HG02610 (cell line): ENCODE results near the gene PP2D1.
"Not testable (repeated sequence)": the region's sequence is repeated elsewhere in the genome, so short reads cannot be mapped to it uniquely, and the experiment has no call there.

ENCODE experiments used
- ATAC-seq: cut with Tn5 transposase; IDR thresholded peaks from one replicate; pipeline ENCODE4 v1.9.1; 2021; ENCODE audit warnings: mild to moderate bottlenecking, moderate library complexity; ENCODE audit not compliant: unreplicated experiment

PP2D1 gene

DNA sequence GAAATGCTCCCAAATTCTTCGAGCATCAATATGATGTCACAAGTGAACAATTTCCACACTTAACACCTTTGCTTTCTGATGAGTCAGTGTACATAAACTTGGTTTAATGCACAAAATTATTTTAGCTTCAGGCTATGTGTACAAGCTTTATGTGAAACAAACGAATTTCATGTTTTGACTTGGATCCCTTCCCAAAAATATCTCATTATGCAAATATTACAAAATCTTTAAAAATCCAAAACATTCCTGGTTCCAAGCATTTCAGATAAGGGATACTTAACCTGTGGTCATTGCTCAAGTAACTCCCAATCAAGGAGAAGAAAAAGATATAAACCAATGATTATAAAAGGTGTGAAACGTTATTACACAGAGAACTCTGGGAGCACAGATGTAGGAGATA lies 40.0 kb downstream of the PP2D1 start:
- no peak for ATAC-seq

DNA sequence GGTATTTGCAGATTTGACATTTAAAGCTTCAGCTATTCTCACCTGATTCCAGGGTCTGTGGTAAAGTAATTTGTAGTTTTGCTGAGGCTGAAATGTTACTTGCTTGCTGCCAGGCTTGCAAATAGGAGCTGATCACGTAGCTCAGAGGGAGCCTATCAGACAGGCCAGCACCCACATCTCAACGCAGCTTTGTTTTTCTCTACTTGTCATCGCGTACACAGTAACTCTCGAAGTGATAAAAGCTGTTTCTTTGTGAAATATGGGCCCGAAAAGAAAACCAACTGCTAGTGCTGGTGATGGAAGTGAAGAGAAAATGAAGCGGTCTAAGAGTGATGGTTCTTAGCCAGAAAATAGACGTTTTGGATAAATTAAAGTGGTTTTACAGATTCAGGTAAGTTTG lies 41.7 kb downstream of the PP2D1 start:
- ATAC-seq, result no peak

DNA sequence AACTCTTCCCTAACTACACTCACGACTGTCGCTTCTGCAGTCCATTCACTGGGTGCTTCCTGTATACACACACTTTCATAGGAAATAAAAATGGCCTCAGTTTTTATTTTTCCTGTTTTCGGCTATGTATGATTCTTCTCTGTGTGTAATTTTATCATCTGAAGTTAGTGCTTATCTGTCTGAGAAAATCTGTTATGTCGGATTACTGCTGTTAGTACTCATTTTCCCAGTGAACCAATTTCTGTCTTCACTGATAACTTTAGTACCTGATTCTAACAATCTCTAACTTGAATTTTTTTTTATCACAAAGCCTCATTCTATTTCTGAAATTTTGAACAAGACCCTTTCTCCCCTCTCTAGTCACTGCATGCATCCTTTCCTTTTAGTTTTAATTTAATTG lies 44.3 kb downstream of the PP2D1 start:
- no peak for ATAC-seq

DNA sequence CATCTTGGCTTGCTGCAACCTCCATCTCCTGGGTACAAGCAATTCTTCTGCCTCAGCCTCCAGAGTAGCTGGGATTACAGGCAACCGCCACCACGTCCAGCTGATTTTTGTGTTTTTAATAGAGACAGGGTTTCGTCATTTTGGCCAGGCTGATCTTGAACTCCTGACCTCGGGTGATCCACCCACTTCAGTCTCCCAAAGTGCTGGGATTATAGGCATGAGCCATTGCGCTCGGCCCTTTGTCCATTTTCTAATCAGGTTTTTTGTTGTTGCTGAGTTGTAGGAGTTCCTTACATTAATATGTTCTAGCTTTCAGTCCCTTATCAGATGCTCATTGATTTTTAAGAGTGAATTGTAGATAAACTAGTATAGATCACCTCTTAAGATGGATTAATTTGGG lies 44.9 kb downstream of the PP2D1 start:
- ATAC-seq, result no peak

DNA sequence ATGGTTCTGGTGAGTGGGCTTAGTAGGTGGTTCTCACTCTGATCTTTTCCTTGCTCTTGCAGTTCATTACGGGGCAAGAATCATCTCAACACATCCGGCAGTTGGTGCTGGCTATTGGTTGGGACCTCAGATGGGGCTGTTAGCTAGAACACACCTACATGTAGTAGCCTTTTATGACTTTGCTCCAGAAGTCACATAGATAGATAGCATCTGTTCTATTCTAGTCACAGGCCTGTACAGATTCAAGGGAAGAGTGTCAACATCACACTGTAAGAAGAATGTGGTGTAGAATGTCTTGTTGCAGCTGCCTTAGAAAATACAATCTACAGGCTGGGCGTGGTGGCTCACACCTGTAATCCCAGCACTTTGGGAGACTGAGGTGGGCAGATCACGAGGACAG lies 50.1 kb downstream of the PP2D1 start:
- ATAC-seq, result no peak

DNA sequence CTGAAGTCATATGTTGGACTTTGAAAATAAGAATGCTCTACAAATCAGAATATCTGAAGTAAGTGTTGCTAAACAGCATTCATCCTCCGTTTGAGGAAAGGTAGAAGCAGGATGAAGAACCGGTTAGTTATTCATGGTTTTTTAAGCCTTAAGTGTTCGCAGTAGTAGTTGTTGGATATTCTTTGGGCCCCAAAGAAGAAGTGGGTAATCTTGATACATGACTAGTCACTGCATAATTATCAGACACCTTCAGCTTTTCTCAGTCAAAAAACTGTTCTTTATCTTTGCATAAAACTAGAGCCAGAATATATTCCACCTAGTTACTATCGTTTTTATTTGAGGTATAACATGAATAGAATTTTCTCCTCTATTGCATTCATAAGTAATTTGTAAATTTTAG lies 51.4 kb downstream of the PP2D1 start:
- no peak for ATAC-seq

DNA sequence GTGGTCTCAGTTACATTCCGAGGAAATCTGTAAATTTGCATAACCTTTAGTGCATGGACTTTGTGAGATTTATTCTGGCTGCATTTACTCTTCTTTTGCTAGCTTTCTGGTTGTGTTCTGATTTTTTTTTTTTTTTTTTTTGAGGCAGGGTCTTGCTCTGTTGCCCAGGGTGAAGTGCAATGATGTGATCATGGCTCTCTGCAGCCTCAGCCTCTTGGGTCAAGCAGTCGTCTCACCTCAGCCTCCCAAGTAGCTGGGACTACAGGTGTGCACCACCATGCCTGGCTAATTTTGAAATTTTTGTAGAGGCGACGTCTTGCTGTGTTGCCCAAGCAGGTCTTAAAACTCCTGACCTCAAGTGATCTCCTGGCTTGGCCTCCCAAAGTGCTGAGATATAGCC lies 52.6 kb downstream of the PP2D1 start:
- no peak for ATAC-seq

DNA sequence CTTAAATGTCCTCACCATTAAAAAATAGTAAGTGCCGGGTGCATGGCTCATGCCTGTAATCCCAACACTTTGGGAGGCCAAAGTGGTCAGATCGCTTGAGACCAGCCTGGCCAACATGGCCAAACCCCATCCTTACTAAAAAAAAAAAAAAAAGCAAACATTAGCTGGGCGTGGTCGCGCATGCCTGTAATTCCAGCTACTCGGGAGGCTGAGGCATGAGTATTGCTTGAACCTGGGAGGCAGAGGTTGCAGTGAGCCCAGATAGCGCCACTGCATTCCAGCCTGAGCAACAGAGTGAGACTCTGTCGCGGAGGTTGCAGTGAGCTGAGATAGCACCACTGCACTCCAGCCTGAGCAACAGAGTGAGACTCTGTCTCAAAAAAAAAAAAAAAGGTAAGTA lies 54.7 kb downstream of the PP2D1 start:
- ATAC-seq, result not testable (repeated sequence)

DNA sequence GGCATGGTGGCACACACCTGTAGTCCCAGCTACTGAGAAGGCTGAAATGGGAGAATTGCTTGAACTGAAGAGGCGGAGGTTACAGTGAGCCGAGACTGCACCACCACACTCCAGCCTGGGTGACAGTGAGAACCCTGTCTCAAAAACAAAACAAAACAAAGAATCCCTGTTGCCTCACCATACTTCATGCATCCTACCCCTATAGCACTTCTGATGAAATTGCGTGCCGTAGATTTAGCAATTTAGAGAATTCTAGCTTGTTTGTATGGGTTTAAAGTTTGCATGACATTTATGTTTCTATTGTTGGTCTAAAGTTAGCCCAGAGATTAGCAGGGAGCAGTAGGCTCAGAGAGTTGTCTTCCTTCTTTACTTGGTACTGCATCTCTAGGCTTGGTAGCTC lies 57.4 kb downstream of the PP2D1 start:
- no peak for ATAC-seq

DNA sequence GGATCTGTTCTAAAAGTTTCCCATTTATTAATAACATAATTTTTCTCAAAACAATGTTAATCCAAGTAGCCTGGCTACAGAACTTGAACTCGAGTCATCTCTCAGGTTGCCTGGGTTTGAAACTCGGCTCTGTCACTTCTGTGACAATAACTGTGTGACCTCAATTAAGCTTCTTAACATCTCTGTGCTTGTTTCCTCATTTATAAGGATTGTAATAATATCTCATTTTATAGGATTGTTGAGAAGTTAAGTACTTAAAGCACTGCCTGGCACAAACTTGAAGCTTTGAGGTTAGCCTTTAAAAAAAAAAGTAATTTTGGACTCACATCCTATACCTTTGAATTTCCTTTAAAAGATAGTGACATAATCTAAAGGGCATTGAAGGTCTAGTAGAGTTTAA lies 61.7 kb downstream of the PP2D1 start:
- ATAC-seq, result no peak

DNA sequence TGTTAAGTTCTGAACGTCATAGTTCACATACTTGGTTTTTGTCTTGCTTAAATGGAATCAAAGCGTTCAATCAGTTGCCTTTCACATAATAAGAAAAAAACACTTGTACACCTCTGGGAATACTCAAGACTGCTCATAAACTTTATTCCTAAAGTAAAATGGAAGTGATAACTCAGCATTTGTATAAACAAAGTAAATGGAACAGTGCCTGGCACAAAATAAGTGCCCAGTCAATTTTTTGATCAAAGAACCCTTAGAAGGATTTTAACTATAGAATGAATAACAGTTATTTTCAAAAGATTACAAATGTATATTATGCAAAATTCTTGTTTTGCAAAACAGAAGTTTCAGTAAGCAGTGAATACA lies 63.9 kb downstream of the PP2D1 start:
- no peak for ATAC-seq

DNA sequence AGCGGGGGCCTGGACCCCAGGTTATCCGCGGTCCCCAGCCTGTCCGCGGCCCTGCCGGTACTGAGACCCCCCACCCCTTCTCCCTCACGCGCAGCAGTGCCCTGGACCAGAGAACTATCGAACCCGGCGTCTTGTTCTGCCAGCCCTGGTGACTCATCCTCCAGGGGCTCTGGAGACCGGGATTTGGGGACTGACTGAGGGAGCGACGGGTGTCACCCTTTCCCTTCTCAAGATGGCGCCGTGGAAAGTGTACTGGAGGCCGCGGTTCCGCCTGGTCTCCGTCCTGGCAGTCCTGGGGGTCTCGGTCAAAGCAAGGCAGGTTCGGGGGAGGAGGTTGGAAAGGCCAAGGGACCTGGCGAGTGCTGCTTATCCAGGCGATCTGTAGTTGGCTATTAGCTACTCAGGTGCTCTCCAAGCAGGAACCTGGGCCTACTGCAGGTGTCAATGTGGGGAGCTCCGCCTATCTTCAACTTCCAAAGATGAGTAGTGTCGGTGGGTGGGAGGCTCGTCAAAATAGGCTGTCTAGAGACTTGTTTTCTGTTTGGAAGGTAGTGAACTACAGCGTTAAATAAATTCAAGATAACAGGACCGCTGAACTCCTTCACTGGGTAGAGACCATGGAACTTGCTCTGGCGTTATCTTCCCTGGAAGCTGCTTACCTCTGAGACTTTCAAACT lies 64.4 kb downstream of the PP2D1 start:
- ATAC-seq, result peak; percentile 18

DNA sequence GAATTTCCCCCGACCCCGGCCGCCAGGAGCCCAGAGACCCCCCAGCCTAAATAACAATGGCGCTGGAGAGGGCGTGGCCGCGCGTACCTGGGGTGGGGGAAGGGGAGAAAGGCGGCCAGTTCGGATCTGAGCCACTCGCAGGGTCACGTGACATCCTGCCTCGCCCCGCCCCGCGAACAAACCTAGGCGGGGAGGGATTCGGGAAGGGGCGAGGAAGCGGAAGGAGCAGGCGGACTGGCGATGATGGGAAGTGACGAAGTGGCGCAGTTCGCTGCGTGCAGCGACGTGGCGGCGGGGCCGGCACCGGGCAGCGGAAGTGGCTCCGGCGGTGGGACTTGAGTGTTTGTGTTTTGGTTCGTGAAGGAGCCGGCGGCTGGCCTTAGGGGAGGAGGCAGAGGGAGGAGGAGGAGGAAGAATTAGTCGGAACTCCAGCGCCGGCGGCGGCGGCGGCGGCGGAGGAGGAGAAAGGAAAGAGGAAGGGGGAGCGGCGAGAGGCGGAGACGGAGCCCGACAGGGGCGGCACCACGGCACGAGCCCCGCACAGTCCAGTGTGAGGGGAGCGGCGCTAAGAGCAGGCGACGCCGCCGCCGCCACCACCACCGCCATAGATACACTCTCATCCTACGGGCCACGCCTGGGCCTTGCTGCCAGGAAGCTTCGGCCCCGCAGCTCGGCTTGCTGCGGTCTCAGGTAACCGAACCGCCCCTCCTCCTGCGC lies 65.1 kb downstream of the PP2D1 start, which contains the start of gene RAB5A:
TSS of gene RAB5A (plus strand) at position 266 of the 717 bp plus-strand sequence. CDS start 3,802 bp downstream, outside the sequence.
- ATAC-seq, result peak; percentile 97

DNA sequence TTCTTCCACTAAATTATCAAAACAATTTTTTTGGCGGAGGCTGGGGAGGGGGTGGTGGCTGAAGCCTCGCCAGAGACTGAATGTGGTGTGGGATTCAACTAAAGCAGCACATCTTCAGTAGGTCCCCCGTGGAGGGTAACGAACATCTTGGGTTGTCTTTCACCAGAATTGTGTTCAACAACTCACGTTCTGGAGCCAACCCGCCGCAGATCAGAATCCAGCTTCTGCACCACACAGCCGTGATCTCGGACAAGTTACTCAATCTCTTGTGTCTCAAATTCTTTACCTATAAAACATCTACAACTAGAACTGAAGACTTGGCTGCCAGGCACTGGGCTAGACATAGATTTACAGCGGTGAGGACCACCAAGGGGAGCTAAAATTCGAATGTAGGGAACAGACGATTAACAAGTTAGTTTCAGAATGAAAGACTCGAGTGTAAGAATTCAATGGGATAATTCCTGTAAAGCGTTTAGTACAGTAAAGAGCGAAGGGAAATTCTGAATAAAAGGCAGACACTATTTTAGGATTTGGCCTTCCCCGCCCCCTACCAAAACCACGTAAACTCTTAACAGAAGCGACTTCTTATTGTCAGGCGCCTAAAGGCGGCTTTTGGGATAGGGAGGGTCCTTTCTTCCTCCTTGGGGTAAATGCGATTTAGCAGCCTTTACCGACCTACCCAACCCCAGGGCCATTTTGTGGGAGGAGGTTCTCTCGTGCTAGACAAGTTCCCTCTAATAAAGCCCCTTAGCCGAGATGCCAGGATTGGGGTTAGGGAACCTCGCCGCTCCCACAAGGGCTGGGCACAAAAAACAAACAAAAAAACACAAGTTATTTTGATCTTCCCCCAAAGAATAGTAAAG lies 65.9 kb downstream of the PP2D1 start:
- ATAC-seq, result peak; percentile 0

DNA sequence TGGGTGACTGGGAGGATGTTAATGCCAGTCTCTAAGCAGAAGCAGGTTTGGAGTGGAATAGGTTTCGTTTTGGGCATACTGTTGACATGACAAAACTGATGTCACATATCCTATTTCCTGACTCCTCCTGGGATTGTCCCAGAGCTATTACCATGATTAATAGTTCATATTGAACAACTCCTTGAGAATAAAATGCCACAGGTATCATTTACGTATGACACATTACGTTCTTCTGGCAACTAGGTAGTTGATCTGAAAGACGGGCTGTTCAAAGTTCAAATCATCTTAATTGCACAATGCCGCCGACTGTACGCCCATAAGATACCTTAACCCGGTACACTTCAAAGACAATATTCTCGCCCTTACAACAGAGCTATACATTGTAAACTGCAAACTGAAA lies 66.5 kb downstream of the PP2D1 start:
- ATAC-seq, result no peak

DNA sequence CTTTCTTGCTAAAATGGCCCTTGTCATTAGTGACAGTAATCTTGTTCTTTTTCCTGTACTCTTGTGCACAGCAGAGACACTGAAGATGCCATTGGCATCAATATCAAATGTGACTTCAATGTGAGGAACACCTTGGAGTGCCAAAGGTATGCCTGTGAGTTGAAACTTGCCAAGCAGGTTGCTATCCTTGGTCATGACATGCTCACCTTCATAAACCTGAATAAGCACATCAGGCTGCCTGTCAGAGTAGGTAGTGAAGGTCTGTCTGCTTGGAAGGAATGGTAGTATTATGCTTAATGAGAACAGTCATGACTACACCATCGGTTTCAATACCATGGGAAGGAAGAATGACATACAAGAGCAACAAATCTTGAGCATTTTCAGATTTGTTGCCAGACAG lies 71.4 kb downstream of the PP2D1 start:
- ATAC-seq, result no peak

DNA sequence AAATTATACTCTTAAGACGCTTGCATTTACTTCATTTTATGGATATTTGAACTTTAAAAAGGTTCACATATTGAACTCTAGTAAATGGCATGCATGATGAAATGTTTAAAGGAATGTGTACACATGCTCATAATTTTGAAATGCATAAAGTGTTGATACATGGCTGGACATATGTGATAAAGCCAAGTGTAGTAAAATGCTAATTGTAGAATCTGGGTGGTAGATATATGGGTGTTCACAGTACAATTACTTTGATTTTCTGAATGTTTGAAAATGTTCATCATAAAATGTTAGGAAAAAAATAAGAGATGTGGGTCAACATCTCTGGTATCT lies 73.8 kb downstream of the PP2D1 start:
- ATAC-seq, result no peak

DNA sequence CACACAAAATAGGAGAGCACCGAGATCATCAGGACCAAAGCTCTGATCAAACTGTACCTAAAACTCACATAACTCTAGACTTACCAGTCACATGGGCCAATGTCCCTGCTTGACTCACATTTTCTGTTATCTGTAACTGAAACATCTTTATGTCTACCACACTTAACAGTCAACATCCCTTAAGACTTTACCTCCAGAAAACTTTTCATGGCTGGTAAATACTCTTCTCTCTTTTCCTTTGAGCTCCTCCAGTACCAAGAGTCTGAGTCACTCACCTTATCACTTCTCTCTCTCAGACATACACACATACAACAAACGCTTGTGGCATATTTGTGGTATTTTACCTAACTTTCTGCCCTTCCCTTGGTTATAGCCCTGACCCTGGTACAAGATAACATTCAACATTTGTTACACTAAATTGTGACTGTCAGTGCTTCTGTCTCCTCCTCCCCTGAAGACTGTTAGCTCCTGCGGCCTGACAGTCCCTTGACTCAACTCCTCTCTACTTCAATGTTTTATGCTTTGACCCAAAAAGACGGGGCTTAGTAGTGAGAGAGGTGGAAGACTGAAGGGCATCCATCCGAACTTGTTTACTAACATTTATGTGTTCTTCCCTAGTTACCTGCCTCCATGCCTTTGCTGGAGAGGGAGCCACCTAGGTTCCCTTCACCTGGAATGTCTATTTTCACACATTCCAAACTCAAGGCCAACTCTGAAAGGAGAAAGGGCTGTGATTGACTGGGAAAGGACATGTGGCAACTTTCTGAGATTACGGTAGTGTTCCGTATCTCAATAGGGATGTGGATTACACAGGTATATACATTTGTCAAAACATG lies 74.4 kb downstream of the PP2D1 start:
- ATAC-seq, result no peak
